ENCODE results near the gene RRP1. TPM values are rescaled to one million over a fixed set of nuclear protein-coding genes. Genes with fewer than 3 reads are reported as not detected.
A peak's percentile ranks its signal among the peaks of the same experiment; 100 is the strongest.

Gene RRP1
- polyA plus RNA-seq, 3 donors: 2.7 to 5.7 (median 4.6) TPM

DNA sequence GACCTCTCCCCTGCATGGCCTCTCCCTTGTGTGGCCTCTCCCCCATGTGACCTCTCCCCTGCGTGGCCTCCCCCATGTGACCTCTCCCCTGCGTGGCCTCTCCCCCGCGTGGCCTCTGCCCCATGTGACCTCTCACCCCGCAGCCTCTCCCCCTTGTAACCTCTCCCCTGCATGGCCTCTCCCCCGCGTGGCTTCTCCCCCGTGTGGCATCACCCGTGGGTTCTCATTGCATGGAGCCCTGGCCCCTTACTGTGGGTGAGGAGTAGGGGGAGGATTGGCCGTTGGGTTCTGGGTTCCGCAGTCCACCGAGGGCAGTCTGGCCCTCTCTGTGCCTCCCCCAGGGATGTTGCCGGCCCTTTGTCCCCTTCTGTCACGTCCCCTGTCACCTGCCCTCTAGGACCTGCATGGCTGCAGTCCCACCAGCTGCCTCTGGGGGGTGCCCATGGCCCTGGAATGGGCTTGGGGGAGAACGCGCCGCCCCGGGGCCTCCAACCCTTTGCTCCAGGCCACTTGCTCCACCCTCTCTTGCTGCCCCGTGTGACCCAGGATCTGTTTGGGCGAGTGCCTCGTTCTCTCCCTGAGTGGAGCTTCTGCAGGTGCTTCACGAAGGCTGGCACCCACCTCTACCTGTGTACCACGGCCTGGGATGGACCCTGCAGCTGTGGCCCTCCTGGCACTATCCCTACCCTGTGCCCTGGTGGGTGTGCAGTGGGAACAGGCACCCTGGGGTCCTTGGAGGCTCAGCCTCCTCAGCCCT lies 21.3 kb downstream of the RRP1 start:
- Histone ChIP-seq H3K36me3 (replicated peaks in 1 of 2; ENCODE audit: control insufficient read depth in 1 of 2, insufficient read depth in 2 of 2, low read length in 2 of 2) (peaks cover 35 to 46% of the 10 kb centered on the region in 2 donors), H3K9ac (ENCODE audit: insufficient read depth, low read length, poor library complexity, severe bottlenecking) (peak overlapping the region; percentile 70), H2AFZ (ENCODE audit: insufficient read depth, low read depth, low read length, poor library complexity, severe bottlenecking) (peak overlapping the region; percentile 30), H3K4me1 (ENCODE audit: control insufficient read depth in 1 of 2, insufficient read depth in 2 of 2, low read length in 2 of 2) (peaks cover 71 to 91% of the 10 kb centered on the region in 2 donors), H3K79me2 (ENCODE audit: insufficient read depth, low read length) (peaks cover 55% of the 10 kb centered on the region), H3K27me3 (ENCODE audit: control insufficient read depth in 2 of 2, insufficient read depth in 2 of 2, low read length in 2 of 2) (no peaks in the 10 kb centered on the region), H4K20me1 (ENCODE audit: insufficient read depth, low read length) (peaks cover 51% of the 10 kb centered on the region), H3K4me2 (replicated peaks; ENCODE audit: extremely low read depth, low read length, poor library complexity, severe bottlenecking) (peak overlapping the region; percentile 99), H3K4me3 (replicated peaks in 1 of 3; ENCODE audit: low read depth in 2 of 3, low read length in 3 of 3) (peak overlapping the region; percentile 63 to 89 (median 77)), H3K9me3 (replicated peaks in 1 of 2; ENCODE audit: control insufficient read depth in 1 of 2, insufficient read depth in 1 of 2, low read length in 2 of 2) (no peaks in the 10 kb centered on the region), H3K27ac (ENCODE audit: low read depth in 1 of 2, low read length in 2 of 2) (peak overlapping the region; percentile 68 to 78)
- intact Hi-C loops (cut with micrococcal nuclease): loop anchor here (2.0 to 10.0 kb wide), 4 partner anchors 52 to 127 kb away; no protein-coding TSS in a partner anchor
- H3K4me1 Mint-ChIP-seq: peaks cover 72% of the 10 kb centered on the region
- peak; percentile 78 to 85 (median 82) for DNase-seq
- H3K27ac Mint-ChIP-seq: peak overlapping the region in 6 of 7 donors; percentile 37 to 95 (median 88)
- peaks cover 0 to under 1% (median 0%) of the 10 kb centered on the region in 3 donors for H3K27me3 Mint-ChIP-seq (ENCODE audit: low read depth in 3 of 3)
- 3% methylated on average over 11 of the region's 23 CpGs for whole genome bisulfite sequencing (ENCODE audit: insufficient coverage)
- H3K4me3 Mint-ChIP-seq: peak overlapping the region; percentile 96 to 97
- peaks cover 32 to 48% of the 10 kb centered on the region in 2 donors for H3K36me3 Mint-ChIP-seq
- TF ChIP-seq, protein P1, sequence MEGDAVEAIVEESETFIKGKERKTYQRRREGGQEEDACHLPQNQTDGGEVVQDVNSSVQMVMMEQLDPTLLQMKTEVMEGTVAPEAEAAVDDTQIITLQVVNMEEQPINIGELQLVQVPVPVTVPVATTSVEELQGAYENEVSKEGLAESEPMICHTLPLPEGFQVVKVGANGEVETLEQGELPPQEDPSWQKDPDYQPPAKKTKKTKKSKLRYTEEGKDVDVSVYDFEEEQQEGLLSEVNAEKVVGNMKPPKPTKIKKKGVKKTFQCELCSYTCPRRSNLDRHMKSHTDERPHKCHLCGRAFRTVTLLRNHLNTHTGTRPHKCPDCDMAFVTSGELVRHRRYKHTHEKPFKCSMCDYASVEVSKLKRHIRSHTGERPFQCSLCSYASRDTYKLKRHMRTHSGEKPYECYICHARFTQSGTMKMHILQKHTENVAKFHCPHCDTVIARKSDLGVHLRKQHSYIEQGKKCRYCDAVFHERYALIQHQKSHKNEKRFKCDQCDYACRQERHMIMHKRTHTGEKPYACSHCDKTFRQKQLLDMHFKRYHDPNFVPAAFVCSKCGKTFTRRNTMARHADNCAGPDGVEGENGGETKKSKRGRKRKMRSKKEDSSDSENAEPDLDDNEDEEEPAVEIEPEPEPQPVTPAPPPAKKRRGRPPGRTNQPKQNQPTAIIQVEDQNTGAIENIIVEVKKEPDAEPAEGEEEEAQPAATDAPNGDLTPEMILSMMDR (IDR thresholded peaks at IDR 0.05): peak; percentile 90
- H3K9me3 Mint-ChIP-seq: peaks cover 0 to 2% (median 0%) of the 10 kb centered on the region in 7 donors

GRCh38 chr21:43811262-43812105 lies 22.1 kb downstream of the RRP1 start:
- Histone ChIP-seq H3K36me3 (replicated peaks in 1 of 2; ENCODE audit: control insufficient read depth in 1 of 2, insufficient read depth in 2 of 2, low read length in 2 of 2) (peaks cover 27 to 38% of the 10 kb centered on the region in 2 donors), H2AFZ (ENCODE audit: insufficient read depth, low read depth, low read length, poor library complexity, severe bottlenecking) (peak overlapping the region; percentile 64), H3K9ac (ENCODE audit: insufficient read depth, low read length, poor library complexity, severe bottlenecking) (peak overlapping the region; percentile 70), H3K4me2 (replicated peaks; ENCODE audit: extremely low read depth, low read length, poor library complexity, severe bottlenecking) (peak overlapping the region; percentile 99), H3K9me3 (replicated peaks in 1 of 2; ENCODE audit: control insufficient read depth in 1 of 2, insufficient read depth in 1 of 2, low read length in 2 of 2) (no peaks in the 10 kb centered on the region), H3K27me3 (ENCODE audit: control insufficient read depth in 2 of 2, insufficient read depth in 2 of 2, low read length in 2 of 2) (no peaks in the 10 kb centered on the region), H3K4me3 (replicated peaks in 1 of 3; ENCODE audit: low read depth in 2 of 3, low read length in 3 of 3) (peak overlapping the region; percentile 63 to 89 (median 77)), H3K79me2 (ENCODE audit: insufficient read depth, low read length) (peaks cover 55% of the 10 kb centered on the region), H4K20me1 (ENCODE audit: insufficient read depth, low read length) (peaks cover 43% of the 10 kb centered on the region), H3K27ac (ENCODE audit: low read depth in 1 of 2, low read length in 2 of 2) (peak overlapping the region; percentile 68 to 78), H3K4me1 (ENCODE audit: control insufficient read depth in 1 of 2, insufficient read depth in 2 of 2, low read length in 2 of 2) (peaks cover 71 to 91% of the 10 kb centered on the region in 2 donors)
- intact Hi-C loops (cut with micrococcal nuclease): loop anchor here (2.0 to 10.0 kb wide), 5 partner anchors 51 to 126 kb away; no protein-coding TSS in a partner anchor
- Mint-ChIP-seq H3K36me3 (peaks cover 23 to 40% of the 10 kb centered on the region in 2 donors), H3K9me3 (peaks cover 0 to 2% (median 0%) of the 10 kb centered on the region in 7 donors), H3K4me1 (peaks cover 71% of the 10 kb centered on the region), H3K4me3 (peak overlapping the region; percentile 96 to 97), H3K27ac (peak overlapping the region; percentile 83 to 95 (median 93)), H3K27me3 (ENCODE audit: low read depth in 3 of 3) (peaks cover 0 to 4% (median 0%) of the 10 kb centered on the region in 3 donors)
- TF ChIP-seq, protein P1 (IDR thresholded peaks at IDR 0.05): no peak
- 70% methylated on average over 23 of the region's 24 CpGs for WGBS (ENCODE audit: insufficient coverage)
- DNase-seq: no peak

Measured in CD14-positive monocyte (primary cell).